K562 (cell line): ENCODE data around the gene ARMC9. TPM values are rescaled to one million over a fixed set of nuclear protein-coding genes. Genes with fewer than 3 reads are reported as not detected.

Experiments used
- ATAC-seq: fragments of 200-7000 bp; cut with Tn5 transposase; 3 replicates; pipeline ENCODE4 v1.9.1; 2020; ENCODE audit warnings: moderate library complexity
- BruUV-seq: library from RNA; stranded (reverse); fragments of 400-500 nt; replicated peaks from 2 replicates; lab custom pipeline; 2021; lab: Mats Ljungman, UMichigan
- CTCF ChIA-PET: fragments of 300-600 bp; formaldehyde crosslinking; extraction: SDS; loops from one replicate; lab custom pipeline; 2021; ENCODE audit warnings: low intra/inter-chr PET ratio; lab: Yijun Ruan, JAX
- POLR2A ChIA-PET: fragments of 300-600, 350-650 bp; sonication (Branson Sonifier 250); formaldehyde crosslinking; extraction: SDS; loops from one replicate; lab custom pipeline; 2021; ENCODE audit warnings: antibody characterized with exemption, inconsistent platforms; lab: Yijun Ruan, JAX
- DNase-seq, 4 experiments: peaks; one replicate each; pipeline versions ENCODE4 v3.0.0 to v3.0.0-alpha.2; 2011 to 2018; ENCODE audit warnings: low spot score in 3 of 4, mixed read lengths in 3 of 4; ENCODE audit errors: extremely low read depth in 1 of 4
- FAIRE-seq: peaks from 2 replicates; lab custom pipeline; 2011; peaks lifted over from hg19 to GRCh38; lab: Jason Lieb, UNC
- H2AFZ ChIP-seq: 2 replicates; pipeline ENCODE4 v1.6.0; 2011; ENCODE audit warnings: low read depth, low read length, control low read depth, inconsistent platforms
- H3K27ac ChIP-seq: fragments of 200-600 bp; 3 replicates; pipeline ENCODE4 v1.8.0; 2011; ENCODE audit warnings: low read depth, mild to moderate bottlenecking, control low read depth, inconsistent platforms, low read length, moderate library complexity, mixed read lengths; ENCODE audit errors: extremely low read depth
- H3K27me3 ChIP-seq, 2 experiments: fragments of 300-600 bp in 1 of 2; 2 replicates in 1 of 2; 3 replicates in 1 of 2; pipeline versions ENCODE4 v1.6.0 to v1.8.0; 2011; ENCODE audit warnings: inconsistent platforms in 2 of 2, low read length in 2 of 2, mild to moderate bottlenecking in 1 of 2, mixed read lengths in 1 of 2, moderate library complexity in 1 of 2; ENCODE audit not compliant: control insufficient read depth in 2 of 2, insufficient read depth in 2 of 2
- H3K36me3 ChIP-seq: fragments of 300-600 bp; 3 replicates; pipeline ENCODE4 v1.8.0; 2011; ENCODE audit warnings: mild to moderate bottlenecking, low read length, inconsistent platforms; ENCODE audit not compliant: control insufficient read depth, insufficient read depth
- H3K4me1 ChIP-seq, 2 experiments: fragments of 200-600 bp in 1 of 2; replicated peaks in 1 of 2; 2 replicates in 1 of 2; 3 replicates in 1 of 2; pipeline versions ENCODE4 v1.5.1 to v1.8.0; 2011; ENCODE audit warnings: inconsistent platforms in 2 of 2, low read length in 2 of 2, mild to moderate bottlenecking in 1 of 2, mixed read lengths in 1 of 2, moderate library complexity in 1 of 2; ENCODE audit not compliant: control insufficient read depth in 2 of 2, insufficient read depth in 2 of 2
- H3K4me2 ChIP-seq: 2 replicates; pipeline ENCODE4 v1.6.1; 2011; ENCODE audit warnings: low read length, control low read depth, inconsistent platforms, mixed read lengths; ENCODE audit not compliant: insufficient read depth
- H3K4me3 ChIP-seq: fragments of 200-600 bp; sonication (generic), shearing (Covaris generic); 2 replicates; pipeline ENCODE4 v1.5.1; 2016; ENCODE audit warnings: control low read depth, inconsistent platforms
- H3K79me2 ChIP-seq: fragments of 200-600 bp; 3 replicates; pipeline ENCODE4 v1.8.0; 2011; ENCODE audit warnings: low read length, inconsistent platforms; ENCODE audit not compliant: control insufficient read depth, insufficient read depth
- H3K9ac ChIP-seq, 2 experiments: 2 replicates each; pipeline versions ENCODE4 v1.6.0 to v1.6.1; 2011; ENCODE audit warnings: low read depth in 2 of 2, low read length in 2 of 2, control low read depth in 1 of 2, inconsistent platforms in 1 of 2, mild to moderate bottlenecking in 1 of 2, mixed read lengths in 1 of 2; ENCODE audit not compliant: insufficient read depth in 1 of 2
- H3K9me1 ChIP-seq: one replicate; pipeline ENCODE4 v1.6.0; 2011; ENCODE audit warnings: inconsistent platforms, mild to moderate bottlenecking, low read length, moderate library complexity; ENCODE audit not compliant: control insufficient read depth, insufficient read depth
- H3K9me3 ChIP-seq: replicated peaks from 2 replicates; pipeline ENCODE4 v1.5.1; 2011; ENCODE audit warnings: low read depth, low read length, inconsistent platforms; ENCODE audit not compliant: control insufficient read depth, insufficient read depth
- H4K20me1 ChIP-seq: replicated peaks from 2 replicates; pipeline ENCODE4 v1.6.1; 2011; ENCODE audit warnings: low read length, inconsistent platforms, mixed read lengths; ENCODE audit not compliant: control insufficient read depth, insufficient read depth
- GABPA ChIP-seq: fragments of 200-800 bp; sonication (Bioruptor generic); conservative IDR thresholded peaks from 2 replicates; pipeline ENCODE4 v1.6.1; 2016; ENCODE audit warnings: low read depth, missing genetic modification characterization, missing compliant biosample characterization
- PURB ChIP-seq: sonication (generic); formaldehyde crosslinking; IDR thresholded peaks from 2 replicates; pipeline ENCODE4 v1.9.0; 2021; ENCODE audit warnings: low read depth, mild to moderate bottlenecking, missing genetic modification reagents
- TAF7 ChIP-seq: fragments of 450-650 bp; IDR thresholded peaks from 2 replicates; pipeline ENCODE4 v1.6.1; 2016; ENCODE audit warnings: missing genetic modification characterization, missing compliant biosample characterization
- USF2 ChIP-seq: sonication (generic); formaldehyde crosslinking; IDR thresholded peaks from 2 replicates; pipeline ENCODE4 v1.5.0; 2020; ENCODE audit warnings: missing genetic modification reagents
- ZNF134 ChIP-seq: fragments of 250-450 bp; sonication (Bioruptor Pico); conservative IDR thresholded peaks from 2 replicates; pipeline ENCODE4 v1.4.0; 2020
- WGBS: fragments of 100-300 bp; shearing (Covaris generic); methylation state at CpG from one replicate; pipeline ENCODE4 v1.1.6; 2016; ENCODE audit warnings: low coverage, mixed read lengths; ENCODE audit not compliant: insufficient coverage; ENCODE audit errors: missing lambda C conversion rate; 5-methylcytosine and 5-hydroxymethylcytosine counted together
- in situ Hi-C: fragments of 300-500 bp; cut with MboI; formaldehyde crosslinking; loops from 4 replicates; pipeline ENCODE4 v1.15.0; 2018; ENCODE audit warnings: inconsistent platforms, mixed read lengths
- intact Hi-C: fragments of 100-400 bp; cut with micrococcal nuclease; formaldehyde crosslinking; loops from 2 replicates; pipeline ENCODE4 v1.14.2; 2022
- polyA plus RNA-seq, 8 experiments: library from polyadenylated mRNA; depleted of rRNA in 4 of 8; stranded (reverse) in 5 of 8; unstranded in 3 of 8; fragments of >200 nt; fragmentation: Nextera tagmentation in 2 of 8; fragmentation: Illumina TruSeq in 1 of 8; extraction: Ambion mirVana in 2 of 8; extraction: Trizol in 1 of 8; gene quantifications; 2 replicates each; pipeline versions ENCODE4 v1.2.1 to v1.2.3, GENCODE V29; 2011 to 2014; ENCODE audit warnings: inconsistent platforms in 1 of 8, missing spikeins in 1 of 8
- total RNA-seq, 7 experiments: library from RNA; depleted of rRNA in 6 of 7; stranded (reverse); fragments of >200 nt in 6 of 7; fragmentation: Illumina TruSeq in 2 of 7; extraction: Trizol in 2 of 7; gene quantifications; 2 replicates each; pipeline versions ENCODE4 v1.2.1 to v1.2.3, GENCODE V29; 2011 to 2021; ENCODE audit warnings: low replicate concordance in 1 of 7

Gene ARMC9
- total and polyA plus RNA-seq, 9 of the 15 experiments (the other 6 are each of a cell fraction or from before 2014, with no cell fraction given), result 0.36 to 2.3 (median 1.1) TPM

GRCh38 chr2:231411237-231411636 lies 212.8 kb downstream of the ARMC9 start:
- Histone ChIP-seq H3K9ac (no peak overlapping the region), H3K79me2 (no peaks in the 10 kb centered on the region), H3K4me1 (no peaks in the 10 kb centered on the region; a peak in 2 of 5 replicates), H4K20me1 (no peaks in the 10 kb centered on the region), H3K4me3 (no peak overlapping the region), H3K27ac (no peak overlapping the region), H3K36me3 (no peaks in the 10 kb centered on the region), H3K27me3 (0 out of 5 replicates have a peak, but pooled peaks cover 0 to 6% of the 10 kb centered on the region in 2 experiments), H2AFZ (no peak overlapping the region), H3K9me3 (peaks cover 2% of the 10 kb centered on the region; the same call in 1 of the 2 replicates), H3K4me2 (no peak overlapping the region), H3K9me1 (no peaks in the 10 kb centered on the region)
- ChIA-PET POLR2A (interaction anchor here (1.0 kb wide), 1 partner anchor 731 kb away, joined by 3 read pairs; no protein-coding TSS in a partner anchor), CTCF (no interaction called here)
- no peak for TF ChIP-seq PURB (CRISPR knock-in tag)
- TF ChIP-seq USF2 (CRISPR knock-in tag), result no peak
- TF ChIP-seq ZNF134 (CRISPR knock-in tag), result no peak
- TF ChIP-seq TAF7 (tag), result no peak
- no peak for TF ChIP-seq GABPA (tag)
- intact Hi-C loops (no loop called here), in situ Hi-C loops (no loop called here)
- ATAC-seq (no peak), FAIRE-seq (no peak), DNase-seq (no peak)
- WGBS, result 8% methylated on average over 2 of the region's 3 CpGs
- BruUV-seq, result no TSS peak
